ENCODE measurements around the gene FIGNL2.

DNA sequence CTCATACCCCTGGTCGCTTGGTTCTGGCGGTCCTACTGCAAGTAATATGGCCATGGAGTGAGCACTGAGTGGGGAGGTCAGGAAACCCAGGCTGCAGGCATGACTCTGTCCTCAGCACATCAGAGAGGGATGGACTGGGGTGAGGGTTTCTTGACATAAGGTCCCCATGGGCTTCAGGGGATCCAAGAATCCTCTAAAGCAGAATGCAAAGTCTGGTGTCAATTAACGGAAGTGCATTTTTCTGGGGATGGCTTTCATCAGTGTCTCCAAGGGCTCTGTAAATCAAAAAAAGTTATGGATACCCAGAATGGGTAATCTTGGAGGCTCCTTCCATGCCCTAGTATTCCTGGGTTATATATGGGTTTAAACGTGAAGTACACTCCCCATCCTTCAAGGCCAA lies 3.7 kb downstream of the FIGNL2 start:
- TF ChIP-seq CTCF (conservative IDR thresholded peaks at IDR 0.05; ENCODE audit: low read depth, low read length) (no peak), POLR2A (IDR thresholded peaks at IDR 0.05; ENCODE audit: low read depth, low read length) (no peak)

Data from IMR-90 (cell line).